GM10266 (cell line): ENCODE data around the gene RMC1.
"Not testable (repeated sequence)": the region's sequence is repeated elsewhere in the genome, so short reads cannot be mapped to it uniquely, and the experiment has no call there.

Experiments used
- DNase-seq: peaks from one replicate; pipeline ENCODE4 v3.0.0; 2012; ENCODE audit errors: extremely low spot score
- CTCF ChIP-seq: IDR thresholded peaks from 2 replicates; pipeline ENCODE4 v1.5.1; 2012; ENCODE audit warnings: mild to moderate bottlenecking, low read depth; ENCODE audit not compliant: control insufficient read depth, insufficient read depth; ENCODE audit errors: missing control alignments

Gene RMC1

GRCh38 chr18:23499291-23499781, 4.0 kb upstream of the RMC1 start:
- no peak for DNase-seq
- no peak for TF ChIP-seq CTCF

- TF ChIP-seq CTCF = no peak
- DNase-seq = no peak
These were observed 1.7 kb upstream of the RMC1 start for GRCh38 chr18:23501626-23502025.

- DNase-seq = no peak
- no peak for TF ChIP-seq CTCF
These were observed 734 bp upstream of the RMC1 start for GRCh38 chr18:23502516-23503037.

- no peak for DNase-seq
These were observed 643 bp downstream of the RMC1 start for GRCh38 chr18:23503963-23504344.

GRCh38 chr18:23504720-23505119, 1.4 kb downstream of the RMC1 start:
- DNase-seq = peak; percentile 66
- TF ChIP-seq CTCF = no peak

More at GRCh38 chr18:23503963-23504344, 643 bp downstream of the RMC1 start:
- no peak for TF ChIP-seq CTCF

- DNase-seq = no peak
- no peak for TF ChIP-seq CTCF
These were observed 3.1 kb downstream of the RMC1 start for GRCh38 chr18:23506393-23506792.

GRCh38 chr18:23510923-23511322, 7.6 kb downstream of the RMC1 start:
- not testable (repeated sequence) for DNase-seq

GRCh38 chr18:23512216-23512615, 8.9 kb downstream of the RMC1 start:
- not testable (repeated sequence) for DNase-seq
